SU-DHL-6 (cell line): ENCODE results near the gene ATOH8.

Experiments
- CTCF ChIP-seq: fragments of 200-600 bp; sonication (generic); IDR thresholded peaks from one replicate; pipeline ENCODE4 v1.5.1; 2017; ENCODE audit warnings: antibody characterized with exemption, mild to moderate bottlenecking, low read length, moderate library complexity; ENCODE audit not compliant: insufficient read depth, poor library complexity, severe bottlenecking
- EZH2phosphoT487 ChIP-seq: fragments of 200-600 bp; sonication (generic), shearing (Covaris generic); conservative IDR thresholded peaks from 2 replicates; pipeline ENCODE4 v1.6.1; 2018; ENCODE audit warnings: mild to moderate bottlenecking, antibody characterized with exemption, low read length, moderate library complexity, mixed read lengths

DNA sequence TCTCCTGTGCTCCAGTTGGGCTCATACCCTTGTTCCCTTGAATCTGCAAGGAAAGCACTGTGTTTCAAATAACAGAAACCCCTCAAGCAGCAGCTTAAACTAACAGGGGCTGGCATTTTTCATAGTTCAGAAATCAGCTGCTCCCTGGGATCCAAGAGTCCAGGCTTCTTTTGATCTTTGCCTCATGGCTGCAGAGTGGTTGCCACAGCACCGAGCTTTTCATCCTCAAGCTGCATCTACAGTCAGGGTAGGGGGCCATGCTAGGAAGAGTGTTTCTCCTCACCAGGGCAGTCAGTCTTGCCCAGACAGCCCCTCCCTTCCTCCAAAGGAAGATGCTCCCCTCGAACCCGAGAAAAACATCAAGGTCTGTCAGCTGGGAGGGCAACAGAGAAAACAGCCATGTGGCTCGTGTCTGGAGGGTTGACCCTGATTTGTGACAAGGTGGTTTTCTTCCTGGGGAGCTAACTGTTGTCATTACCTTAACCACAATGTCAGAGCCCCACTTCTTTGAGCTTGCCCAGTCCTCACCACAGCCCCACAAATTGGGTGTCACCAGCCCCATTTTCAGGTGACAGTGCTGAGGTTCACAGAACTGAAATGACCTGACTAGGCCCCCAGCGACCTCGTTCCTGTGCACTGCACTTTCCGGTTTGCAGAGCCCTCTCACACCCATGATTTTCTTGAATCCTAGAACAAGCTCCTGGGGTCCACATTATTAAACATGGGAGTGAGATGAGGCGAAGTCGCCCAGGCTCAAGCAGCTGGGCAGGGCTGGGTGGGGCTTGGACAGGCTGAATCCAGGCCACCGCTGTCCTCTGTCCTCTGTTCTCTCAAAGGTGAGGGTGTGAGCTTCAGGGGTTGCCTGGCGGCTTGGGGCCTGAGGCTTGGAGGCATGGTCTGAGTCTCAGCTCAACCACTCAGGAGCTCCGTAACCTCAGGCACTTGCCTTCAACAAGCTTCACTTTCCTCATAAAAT is 21.9 kb downstream of the ATOH8 start:
- no peak for TF ChIP-seq CTCF
- TF ChIP-seq EZH2phosphoT487: no peak
